Stimulated activated CD4-positive, alpha-beta T cell treated with anti-CD3 and anti-CD28 coated beads, Interleukin-1b, Interleukin-23, amount 100 ng/mL, for 24 hours (primary cell): ENCODE results near the gene TAF7.
"Not testable (repeated sequence)": the region's sequence is repeated elsewhere in the genome, so short reads cannot be mapped to it uniquely, and the experiment has no call there.

Experiments used
- DNase-seq, 4 experiments: peaks; one replicate each; pipeline ENCODE4 v3.0.0-alpha.2; 2020; ENCODE audit warnings: low read depth in 4 of 4, low spot score in 1 of 4

TAF7 gene

GRCh38 chr5:141320225-141321169, at the start of gene TAF7:
TAF7 (minus strand) TSS chr5:141320784; CDS start chr5:141320044, 740 bp downstream.
- peak; percentile 79 to 90 (median 84) for DNase-seq

- no peak for DNase-seq
Measured at GRCh38 chr5:141366016-141366896, 45.7 kb upstream of the TAF7 start.

GRCh38 chr5:141363952-141364660, 43.5 kb upstream of the TAF7 start, which contains the start of gene PCDHGA5:
PCDHGA5 (plus strand) TSS chr5:141364162; CDS start chr5:141364331, 169 bp downstream.
- DNase-seq: no peak

- DNase-seq: no peak
Measured at GRCh38 chr5:141362719-141363118, 42.1 kb upstream of the TAF7 start.

GRCh38 chr5:141360685-141361084, 40.1 kb upstream of the TAF7 start:
- DNase-seq: no peak

GRCh38 chr5:141359790-141360426, 39.3 kb upstream of the TAF7 start, which contains the start of gene PCDHGB2:
PCDHGB2 (plus strand) TSS chr5:141359994; CDS start chr5:141360136, 142 bp downstream.
- no peak for DNase-seq

- DNase-seq: no peak
Measured at GRCh38 chr5:141356950-141357349, 36.4 kb upstream of the TAF7 start.

- no peak for DNase-seq
Measured at GRCh38 chr5:141356133-141356532, 35.5 kb upstream of the TAF7 start.

- no peak for DNase-seq
Measured at GRCh38 chr5:141355641-141356040, 35.1 kb upstream of the TAF7 start.

- no peak for DNase-seq
Measured at GRCh38 chr5:141354900-141355469, 34.4 kb upstream of the TAF7 start, which contains the start of gene PCDHGA4. PCDHGA4 (plus strand) TSS chr5:141355021; CDS start chr5:141355108, 87 bp downstream.

- no peak for DNase-seq
Measured at GRCh38 chr5:141351591-141351990, 31.0 kb upstream of the TAF7 start.

GRCh38 chr5:141349917-141350619, 29.5 kb upstream of the TAF7 start, which contains the start of gene PCDHGB1:
PCDHGB1 (plus strand) TSS chr5:141350099; CDS start chr5:141350261, 162 bp downstream.
- no peak for DNase-seq

GRCh38 chr5:141346017-141346416, 25.4 kb upstream of the TAF7 start:
- not testable (repeated sequence) for DNase-seq

GRCh38 chr5:141345327-141345726, 24.7 kb upstream of the TAF7 start:
- no peak for DNase-seq

- no peak for DNase-seq
Measured at GRCh38 chr5:141343953-141344463, 23.4 kb upstream of the TAF7 start.

- DNase-seq: no peak
Measured at GRCh38 chr5:141343242-141343952, 22.8 kb upstream of the TAF7 start, which contains the start of gene PCDHGA3. PCDHGA3 (plus strand) TSS chr5:141343829; CDS start chr5:141344034, 205 bp downstream.

GRCh38 chr5:141342773-141343172, 22.2 kb upstream of the TAF7 start:
- DNase-seq: no peak

- DNase-seq: not testable (repeated sequence)
Measured at GRCh38 chr5:141340781-141341354, 20.3 kb upstream of the TAF7 start.
